ENCODE results near the gene EGR1.
"Not testable (repeated sequence)": the region's sequence is repeated elsewhere in the genome, so short reads cannot be mapped to it uniquely, and the experiment has no call there.

EGR1 gene

GRCh38 chr5:138469540-138470321, 4.5 kb downstream of the EGR1 start:
- DNase-seq = peak; percentile 82

- DNase-seq = peak; percentile 82
Observed at GRCh38 chr5:138470322-138471051, 5.2 kb downstream of the EGR1 start.

GRCh38 chr5:138471052-138471361, 5.7 kb downstream of the EGR1 start:
- peak; percentile 60 for DNase-seq

- DNase-seq = peak; percentile 43
Observed at GRCh38 chr5:138472353-138472752, 7.1 kb downstream of the EGR1 start.

GRCh38 chr5:138473151-138473550, 7.9 kb downstream of the EGR1 start:
- DNase-seq = not testable (repeated sequence)

GRCh38 chr5:138476918-138477317, 11.6 kb downstream of the EGR1 start:
- no peak for DNase-seq

GRCh38 chr5:138482638-138483037, 17.4 kb downstream of the EGR1 start:
- peak; percentile 24 for DNase-seq

- DNase-seq = no peak
Observed at GRCh38 chr5:138488481-138488945, 23.2 kb downstream of the EGR1 start.

- DNase-seq = no peak
Observed at GRCh38 chr5:138489683-138490061, 24.4 kb downstream of the EGR1 start.

GRCh38 chr5:138490648-138491283, 25.5 kb downstream of the EGR1 start:
- no peak for DNase-seq

GRCh38 chr5:138491284-138491648, 26.0 kb downstream of the EGR1 start:
- peak; percentile 55 for DNase-seq

GRCh38 chr5:138491669-138492559, 26.6 kb downstream of the EGR1 start:
- peak; percentile 96 for DNase-seq

- DNase-seq = no peak
Observed at GRCh38 chr5:138492560-138493045, 27.3 kb downstream of the EGR1 start.

- DNase-seq = no peak
Observed at GRCh38 chr5:138495351-138495750, 30.1 kb downstream of the EGR1 start.

- DNase-seq = no peak
Observed at GRCh38 chr5:138498376-138498775, 33.1 kb downstream of the EGR1 start.

GRCh38 chr5:138502121-138502520, 36.8 kb downstream of the EGR1 start:
- no peak for DNase-seq

- DNase-seq = no peak
Observed at GRCh38 chr5:138502521-138502920, 37.2 kb downstream of the EGR1 start.

GRCh38 chr5:138503487-138504270, 38.4 kb downstream of the EGR1 start:
- peak; percentile 84 for DNase-seq

- DNase-seq = no peak
Observed at GRCh38 chr5:138504799-138505198, 39.5 kb downstream of the EGR1 start.

- no peak for DNase-seq
Observed at GRCh38 chr5:138506370-138507306, 41.4 kb downstream of the EGR1 start.

GRCh38 chr5:138507485-138507884, 42.2 kb downstream of the EGR1 start:
- DNase-seq = not testable (repeated sequence)

Data from DMS53 (cell line).